HepG2 (cell line): Measurements from ENCODE around the gene R3HDM4. TPM values are rescaled to one million over a fixed set of nuclear protein-coding genes. Genes with fewer than 3 reads are reported as not detected.

Source experiments
- ATF1 ChIP-seq: IDR thresholded peaks from 2 replicates; pipeline ENCODE4 v1.6.1; 2016; ENCODE audit warnings: mild to moderate bottlenecking, control low read depth
- ATF7 ChIP-seq, 2 experiments: fragments of 450-650 bp in 1 of 2; sonication (generic) in 1 of 2; formaldehyde crosslinking in 1 of 2; IDR thresholded peaks; 2 replicates each; pipeline versions ENCODE4 v1.4.0 to v1.6.1; 2016 to 2020; ENCODE audit warnings: antibody characterized with exemption in 1 of 2, mild to moderate bottlenecking in 1 of 2, missing genetic modification reagents in 1 of 2
- ELF4 ChIP-seq: sonication (generic); formaldehyde crosslinking; IDR thresholded peaks from 2 replicates; pipeline ENCODE4 v1.5.0; 2020; ENCODE audit warnings: missing genetic modification reagents, mild to moderate bottlenecking, moderate library complexity, borderline replicate concordance
- HDAC1 ChIP-seq: sonication (generic); formaldehyde crosslinking; IDR thresholded peaks from 2 replicates; pipeline ENCODE4 v1.5.1; 2020; ENCODE audit warnings: mild to moderate bottlenecking, missing genetic modification reagents
- KLF12 ChIP-seq: sonication (generic); formaldehyde crosslinking; IDR thresholded peaks from 2 replicates; pipeline ENCODE4 v1.4.0; 2020; ENCODE audit warnings: missing genetic modification reagents, borderline replicate concordance
- ZFX ChIP-seq: sonication (generic); formaldehyde crosslinking; IDR thresholded peaks from 2 replicates; pipeline ENCODE4 v1.4.0; 2020; ENCODE audit warnings: mild to moderate bottlenecking, low read depth, missing genetic modification reagents, moderate library complexity
- ZNF12 ChIP-seq: sonication (generic); formaldehyde crosslinking; IDR thresholded peaks from 2 replicates; pipeline ENCODE4 v1.5.0; 2020; ENCODE audit warnings: missing genetic modification reagents
- ZNF235 ChIP-seq: sonication (generic); formaldehyde crosslinking; IDR thresholded peaks from 2 replicates; pipeline ENCODE4 v1.8.1; 2023; ENCODE audit warnings: mild to moderate bottlenecking, missing genetic modification reagents, borderline replicate concordance
- ZNF678 ChIP-seq: sonication (generic); formaldehyde crosslinking; IDR thresholded peaks from 2 replicates; pipeline ENCODE4 v1.4.0; 2020; ENCODE audit warnings: mild to moderate bottlenecking, missing genetic modification reagents
- polyA plus RNA-seq, 8 experiments: library from polyadenylated mRNA; depleted of rRNA in 3 of 8; stranded (reverse) in 7 of 8; unstranded in 1 of 8; fragments of >200 nt; fragmentation: Illumina TruSeq in 4 of 8; extraction: Trizol in 4 of 8; gene quantifications; 2 replicates each; pipeline versions ENCODE4 v1.2.1 to v1.2.3, GENCODE V29; 2011 to 2016; ENCODE audit warnings: low read depth in 4 of 8, missing spikeins in 1 of 8, mixed read lengths in 1 of 8; ENCODE audit not compliant: insufficient read depth in 1 of 8
- total RNA-seq, 5 experiments: library from RNA; depleted of rRNA; stranded (reverse); fragments of >200 nt; fragmentation: Illumina TruSeq; extraction: Trizol; gene quantifications; 2 replicates each; pipeline ENCODE4 v1.2.3, GENCODE V29; 2016; ENCODE audit warnings: low read depth in 1 of 5
- TF ChIP-seq, protein P1 (sequence below): IDR thresholded peaks from 2 replicates; pipeline ENCODE4 v1.6.1; 2016; ENCODE audit warnings: low read depth, missing genetic modification reagents, missing compliant biosample characterization
- TF ChIP-seq, protein P2 (sequence below): sonication (generic); formaldehyde crosslinking; IDR thresholded peaks from 2 replicates; pipeline ENCODE4 v1.5.1; 2020; ENCODE audit warnings: mild to moderate bottlenecking, missing genetic modification reagents, moderate library complexity
- TF ChIP-seq, protein P3 (sequence below): sonication (generic); formaldehyde crosslinking; IDR thresholded peaks from 2 replicates; pipeline ENCODE4 v1.4.0; 2020; ENCODE audit warnings: missing genetic modification reagents
- TF ChIP-seq, protein P4 (sequence below): sonication (generic); formaldehyde crosslinking; IDR thresholded peaks from 2 replicates; pipeline ENCODE4 v1.4.0; 2020; ENCODE audit warnings: missing genetic modification reagents

Gene R3HDM4
- total and polyA plus RNA-seq, 2 of the 13 experiments (the other 11 are each of a cell fraction or from before 2014, with no cell fraction given) = 26.2 to 26.9 TPM

DNA sequence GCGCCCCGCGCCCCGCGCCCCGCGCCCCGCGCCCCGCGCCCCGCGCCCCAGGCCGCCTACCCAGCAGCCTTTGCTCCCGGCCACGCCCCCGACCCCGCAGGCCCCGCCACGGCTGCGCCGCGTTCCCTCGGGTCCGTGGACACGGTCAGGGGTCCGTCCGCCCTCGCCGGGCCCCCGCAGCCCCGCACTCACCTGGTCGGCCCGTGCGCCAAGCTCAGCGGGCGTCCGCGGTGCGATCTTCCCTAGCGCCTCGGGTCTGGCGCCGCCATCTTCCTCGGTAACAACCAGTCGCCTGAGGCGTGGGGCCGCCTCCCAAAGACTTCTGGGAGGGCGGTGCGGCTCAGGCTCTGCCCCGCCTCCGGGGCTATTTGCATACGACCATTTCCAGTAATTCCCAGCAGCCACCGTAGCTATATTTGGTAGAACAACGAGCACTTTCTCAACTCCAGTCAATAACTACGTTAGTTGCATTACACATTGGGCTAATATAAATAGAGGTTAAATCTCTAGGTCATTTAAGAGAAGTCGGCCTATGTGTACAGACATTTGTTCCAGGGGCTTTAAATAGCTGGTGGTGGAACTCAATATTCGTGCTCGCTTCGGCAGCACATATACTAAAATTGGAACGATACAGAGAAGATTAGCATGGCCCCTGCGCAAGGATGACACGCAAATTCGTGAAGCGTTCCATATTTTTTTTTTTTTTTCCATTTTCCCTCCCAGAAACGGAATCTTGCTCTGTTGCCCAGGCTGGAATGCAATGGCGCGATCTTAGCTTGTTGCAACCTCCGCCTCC lies 19.9 kb downstream of the R3HDM4 start, which contains the start of the genes MED16 and RNU6-9 (continued):
- TF ChIP-seq KLF12 (CRISPR knock-in tag) (peak; percentile 73; the same call in 1 of the 2 replicates), ZNF678 (CRISPR knock-in tag) (peak; percentile 27; the same call in 1 of the 2 replicates), ZFX (peak; percentile 97), ATF7 (IDR thresholded peaks at IDR 0.05) (no peak), ATF7 (CRISPR knock-in tag; IDR thresholded peaks at IDR 0.05) (no peak), ZNF12 (no peak), HDAC1 (CRISPR knock-in tag) (0 out of 2 replicates have a peak, but pooled peaks have one; percentile 22), ZNF235 (0 out of 2 replicates have a peak, but pooled peaks have one; percentile 57), ATF1 (CRISPR knock-in tag) (peak; percentile 71), ELF4 (CRISPR knock-in tag) (0 out of 2 replicates have a peak, but pooled peaks have one; percentile 51)
- TF ChIP-seq, protein P1, sequence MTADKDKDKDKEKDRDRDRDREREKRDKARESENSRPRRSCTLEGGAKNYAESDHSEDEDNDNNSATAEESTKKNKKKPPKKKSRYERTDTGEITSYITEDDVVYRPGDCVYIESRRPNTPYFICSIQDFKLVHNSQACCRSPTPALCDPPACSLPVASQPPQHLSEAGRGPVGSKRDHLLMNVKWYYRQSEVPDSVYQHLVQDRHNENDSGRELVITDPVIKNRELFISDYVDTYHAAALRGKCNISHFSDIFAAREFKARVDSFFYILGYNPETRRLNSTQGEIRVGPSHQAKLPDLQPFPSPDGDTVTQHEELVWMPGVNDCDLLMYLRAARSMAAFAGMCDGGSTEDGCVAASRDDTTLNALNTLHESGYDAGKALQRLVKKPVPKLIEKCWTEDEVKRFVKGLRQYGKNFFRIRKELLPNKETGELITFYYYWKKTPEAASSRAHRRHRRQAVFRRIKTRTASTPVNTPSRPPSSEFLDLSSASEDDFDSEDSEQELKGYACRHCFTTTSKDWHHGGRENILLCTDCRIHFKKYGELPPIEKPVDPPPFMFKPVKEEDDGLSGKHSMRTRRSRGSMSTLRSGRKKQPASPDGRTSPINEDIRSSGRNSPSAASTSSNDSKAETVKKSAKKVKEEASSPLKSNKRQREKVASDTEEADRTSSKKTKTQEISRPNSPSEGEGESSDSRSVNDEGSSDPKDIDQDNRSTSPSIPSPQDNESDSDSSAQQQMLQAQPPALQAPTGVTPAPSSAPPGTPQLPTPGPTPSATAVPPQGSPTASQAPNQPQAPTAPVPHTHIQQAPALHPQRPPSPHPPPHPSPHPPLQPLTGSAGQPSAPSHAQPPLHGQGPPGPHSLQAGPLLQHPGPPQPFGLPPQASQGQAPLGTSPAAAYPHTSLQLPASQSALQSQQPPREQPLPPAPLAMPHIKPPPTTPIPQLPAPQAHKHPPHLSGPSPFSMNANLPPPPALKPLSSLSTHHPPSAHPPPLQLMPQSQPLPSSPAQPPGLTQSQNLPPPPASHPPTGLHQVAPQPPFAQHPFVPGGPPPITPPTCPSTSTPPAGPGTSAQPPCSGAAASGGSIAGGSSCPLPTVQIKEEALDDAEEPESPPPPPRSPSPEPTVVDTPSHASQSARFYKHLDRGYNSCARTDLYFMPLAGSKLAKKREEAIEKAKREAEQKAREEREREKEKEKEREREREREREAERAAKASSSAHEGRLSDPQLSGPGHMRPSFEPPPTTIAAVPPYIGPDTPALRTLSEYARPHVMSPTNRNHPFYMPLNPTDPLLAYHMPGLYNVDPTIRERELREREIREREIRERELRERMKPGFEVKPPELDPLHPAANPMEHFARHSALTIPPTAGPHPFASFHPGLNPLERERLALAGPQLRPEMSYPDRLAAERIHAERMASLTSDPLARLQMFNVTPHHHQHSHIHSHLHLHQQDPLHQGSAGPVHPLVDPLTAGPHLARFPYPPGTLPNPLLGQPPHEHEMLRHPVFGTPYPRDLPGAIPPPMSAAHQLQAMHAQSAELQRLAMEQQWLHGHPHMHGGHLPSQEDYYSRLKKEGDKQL (CRISPR knock-in tag) = no peak
- TF ChIP-seq, protein P2, sequence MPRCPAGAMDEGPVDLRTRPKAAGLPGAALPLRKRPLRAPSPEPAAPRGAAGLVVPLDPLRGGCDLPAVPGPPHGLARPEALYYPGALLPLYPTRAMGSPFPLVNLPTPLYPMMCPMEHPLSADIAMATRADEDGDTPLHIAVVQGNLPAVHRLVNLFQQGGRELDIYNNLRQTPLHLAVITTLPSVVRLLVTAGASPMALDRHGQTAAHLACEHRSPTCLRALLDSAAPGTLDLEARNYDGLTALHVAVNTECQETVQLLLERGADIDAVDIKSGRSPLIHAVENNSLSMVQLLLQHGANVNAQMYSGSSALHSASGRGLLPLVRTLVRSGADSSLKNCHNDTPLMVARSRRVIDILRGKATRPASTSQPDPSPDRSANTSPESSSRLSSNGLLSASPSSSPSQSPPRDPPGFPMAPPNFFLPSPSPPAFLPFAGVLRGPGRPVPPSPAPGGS (CRISPR knock-in tag) = 0 out of 2 replicates have a peak, but pooled peaks have one; percentile 26
- TF ChIP-seq, protein P3, sequence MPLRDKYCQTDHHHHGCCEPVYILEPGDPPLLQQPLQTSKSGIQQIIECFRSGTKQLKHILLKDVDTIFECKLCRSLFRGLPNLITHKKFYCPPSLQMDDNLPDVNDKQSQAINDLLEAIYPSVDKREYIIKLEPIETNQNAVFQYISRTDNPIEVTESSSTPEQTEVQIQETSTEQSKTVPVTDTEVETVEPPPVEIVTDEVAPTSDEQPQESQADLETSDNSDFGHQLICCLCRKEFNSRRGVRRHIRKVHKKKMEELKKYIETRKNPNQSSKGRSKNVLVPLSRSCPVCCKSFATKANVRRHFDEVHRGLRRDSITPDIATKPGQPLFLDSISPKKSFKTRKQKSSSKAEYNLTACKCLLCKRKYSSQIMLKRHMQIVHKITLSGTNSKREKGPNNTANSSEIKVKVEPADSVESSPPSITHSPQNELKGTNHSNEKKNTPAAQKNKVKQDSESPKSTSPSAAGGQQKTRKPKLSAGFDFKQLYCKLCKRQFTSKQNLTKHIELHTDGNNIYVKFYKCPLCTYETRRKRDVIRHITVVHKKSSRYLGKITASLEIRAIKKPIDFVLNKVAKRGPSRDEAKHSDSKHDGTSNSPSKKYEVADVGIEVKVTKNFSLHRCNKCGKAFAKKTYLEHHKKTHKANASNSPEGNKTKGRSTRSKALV (CRISPR knock-in tag) = peak; percentile 49; the same call in 1 of the 2 replicates
- TF ChIP-seq, protein P4, sequence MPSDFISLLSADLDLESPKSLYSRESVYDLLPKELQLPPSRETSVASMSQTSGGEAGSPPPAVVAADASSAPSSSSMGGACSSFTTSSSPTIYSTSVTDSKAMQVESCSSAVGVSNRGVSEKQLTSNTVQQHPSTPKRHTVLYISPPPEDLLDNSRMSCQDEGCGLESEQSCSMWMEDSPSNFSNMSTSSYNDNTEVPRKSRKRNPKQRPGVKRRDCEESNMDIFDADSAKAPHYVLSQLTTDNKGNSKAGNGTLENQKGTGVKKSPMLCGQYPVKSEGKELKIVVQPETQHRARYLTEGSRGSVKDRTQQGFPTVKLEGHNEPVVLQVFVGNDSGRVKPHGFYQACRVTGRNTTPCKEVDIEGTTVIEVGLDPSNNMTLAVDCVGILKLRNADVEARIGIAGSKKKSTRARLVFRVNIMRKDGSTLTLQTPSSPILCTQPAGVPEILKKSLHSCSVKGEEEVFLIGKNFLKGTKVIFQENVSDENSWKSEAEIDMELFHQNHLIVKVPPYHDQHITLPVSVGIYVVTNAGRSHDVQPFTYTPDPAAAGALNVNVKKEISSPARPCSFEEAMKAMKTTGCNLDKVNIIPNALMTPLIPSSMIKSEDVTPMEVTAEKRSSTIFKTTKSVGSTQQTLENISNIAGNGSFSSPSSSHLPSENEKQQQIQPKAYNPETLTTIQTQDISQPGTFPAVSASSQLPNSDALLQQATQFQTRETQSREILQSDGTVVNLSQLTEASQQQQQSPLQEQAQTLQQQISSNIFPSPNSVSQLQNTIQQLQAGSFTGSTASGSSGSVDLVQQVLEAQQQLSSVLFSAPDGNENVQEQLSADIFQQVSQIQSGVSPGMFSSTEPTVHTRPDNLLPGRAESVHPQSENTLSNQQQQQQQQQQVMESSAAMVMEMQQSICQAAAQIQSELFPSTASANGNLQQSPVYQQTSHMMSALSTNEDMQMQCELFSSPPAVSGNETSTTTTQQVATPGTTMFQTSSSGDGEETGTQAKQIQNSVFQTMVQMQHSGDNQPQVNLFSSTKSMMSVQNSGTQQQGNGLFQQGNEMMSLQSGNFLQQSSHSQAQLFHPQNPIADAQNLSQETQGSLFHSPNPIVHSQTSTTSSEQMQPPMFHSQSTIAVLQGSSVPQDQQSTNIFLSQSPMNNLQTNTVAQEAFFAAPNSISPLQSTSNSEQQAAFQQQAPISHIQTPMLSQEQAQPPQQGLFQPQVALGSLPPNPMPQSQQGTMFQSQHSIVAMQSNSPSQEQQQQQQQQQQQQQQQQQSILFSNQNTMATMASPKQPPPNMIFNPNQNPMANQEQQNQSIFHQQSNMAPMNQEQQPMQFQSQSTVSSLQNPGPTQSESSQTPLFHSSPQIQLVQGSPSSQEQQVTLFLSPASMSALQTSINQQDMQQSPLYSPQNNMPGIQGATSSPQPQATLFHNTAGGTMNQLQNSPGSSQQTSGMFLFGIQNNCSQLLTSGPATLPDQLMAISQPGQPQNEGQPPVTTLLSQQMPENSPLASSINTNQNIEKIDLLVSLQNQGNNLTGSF (CRISPR knock-in tag) = no peak
